HepG2 (cell line): ENCODE data around the gene CACNA1C. TPM values are rescaled to one million over a fixed set of nuclear protein-coding genes. Genes with fewer than 3 reads are reported as not detected.

Experiments used
- BCL3 ChIP-seq: sonication (generic); formaldehyde crosslinking; IDR thresholded peaks from 2 replicates; pipeline ENCODE4 v1.5.1; 2020; ENCODE audit warnings: mild to moderate bottlenecking, missing genetic modification reagents, moderate library complexity
- GLI4 ChIP-seq: sonication (generic); formaldehyde crosslinking; IDR thresholded peaks from 2 replicates; pipeline ENCODE4 v1.5.1; 2020; ENCODE audit warnings: missing genetic modification reagents, mild to moderate bottlenecking, moderate library complexity, borderline replicate concordance
- HOMEZ ChIP-seq: IDR thresholded peaks from 2 replicates; pipeline ENCODE4 v1.6.1; 2016; ENCODE audit warnings: low read depth
- NR1H2 ChIP-seq: sonication (generic); formaldehyde crosslinking; IDR thresholded peaks from 2 replicates; pipeline ENCODE4 v1.8.1; 2022; ENCODE audit warnings: low read depth, missing genetic modification reagents, borderline replicate concordance
- NR2F2 ChIP-seq: IDR thresholded peaks from 2 replicates; pipeline ENCODE4 v1.6.1; 2012; ENCODE audit warnings: low read depth, inconsistent platforms, borderline replicate concordance
- SALL2 ChIP-seq: sonication (generic); formaldehyde crosslinking; IDR thresholded peaks from 2 replicates; pipeline ENCODE4 v1.8.1; 2023; ENCODE audit warnings: mild to moderate bottlenecking, missing genetic modification reagents, inconsistent platforms
- SNAPC4 ChIP-seq: sonication (generic); formaldehyde crosslinking; IDR thresholded peaks from 2 replicates; pipeline ENCODE4 v1.4.0; 2020; ENCODE audit warnings: mild to moderate bottlenecking, missing genetic modification reagents
- ZBTB43 ChIP-seq: sonication (generic); formaldehyde crosslinking; conservative IDR thresholded peaks from 2 replicates; pipeline ENCODE4 v1.4.0; 2020; ENCODE audit warnings: missing genetic modification reagents
- ZNF33A ChIP-seq: sonication (generic); formaldehyde crosslinking; IDR thresholded peaks from 2 replicates; pipeline ENCODE4 v1.5.1; 2020; ENCODE audit warnings: missing genetic modification reagents, mild to moderate bottlenecking, moderate library complexity, borderline replicate concordance
- ZNF512B ChIP-seq: sonication (generic); formaldehyde crosslinking; IDR thresholded peaks from 2 replicates; pipeline ENCODE4 v1.5.1; 2020; ENCODE audit warnings: missing genetic modification reagents, mild to moderate bottlenecking, borderline replicate concordance
- ZNF513 ChIP-seq: sonication (generic); formaldehyde crosslinking; conservative IDR thresholded peaks from 2 replicates; pipeline ENCODE4 v1.5.0; 2020; ENCODE audit warnings: missing genetic modification reagents
- ZNF570 ChIP-seq: sonication (generic); formaldehyde crosslinking; IDR thresholded peaks from 2 replicates; pipeline ENCODE4 v1.4.0; 2020; ENCODE audit warnings: mild to moderate bottlenecking, missing genetic modification reagents, borderline replicate concordance
- ZNF782 ChIP-seq: sonication (generic); formaldehyde crosslinking; IDR thresholded peaks from 2 replicates; pipeline ENCODE4 v1.4.0; 2020; ENCODE audit warnings: missing genetic modification reagents, mild to moderate bottlenecking, borderline replicate concordance
- polyA plus RNA-seq, 8 experiments: library from polyadenylated mRNA; depleted of rRNA in 3 of 8; stranded (reverse) in 7 of 8; unstranded in 1 of 8; fragments of >200 nt; fragmentation: Illumina TruSeq in 4 of 8; extraction: Trizol in 4 of 8; gene quantifications; 2 replicates each; pipeline versions ENCODE4 v1.2.1 to v1.2.3, GENCODE V29; 2011 to 2016; ENCODE audit warnings: low read depth in 4 of 8, missing spikeins in 1 of 8, mixed read lengths in 1 of 8; ENCODE audit not compliant: insufficient read depth in 1 of 8
- total RNA-seq, 5 experiments: library from RNA; depleted of rRNA; stranded (reverse); fragments of >200 nt; fragmentation: Illumina TruSeq; extraction: Trizol; gene quantifications; 2 replicates each; pipeline ENCODE4 v1.2.3, GENCODE V29; 2016; ENCODE audit warnings: low read depth in 1 of 5

CACNA1C gene
- total and polyA plus RNA-seq, 2 of the 13 experiments (the other 11 are each of a cell fraction or from before 2014, with no cell fraction given), result not detected

GRCh38 chr12:2004113-2004929 lies 48.5 kb upstream of the CACNA1C start, which contains the start of gene DCP1B (continued):
- TF ChIP-seq SALL2 (CRISPR knock-in tag) (peak; percentile 94), ZNF513 (CRISPR knock-in tag) (no peak), ZNF782 (CRISPR knock-in tag) (peak; percentile 95), SNAPC4 (CRISPR knock-in tag) (peak; percentile 23; the same call in 1 of the 2 replicates), BCL3 (CRISPR knock-in tag) (peak; percentile 94), NR1H2 (CRISPR knock-in tag) (no peak), HOMEZ (CRISPR knock-in tag) (peak; percentile 69), ZNF570 (CRISPR knock-in tag) (no peak), NR2F2 (no peak), ZNF33A (CRISPR knock-in tag) (no peak), ZNF512B (CRISPR knock-in tag) (0 out of 2 replicates have a peak, but pooled peaks have one; percentile 53), ZBTB43 (CRISPR knock-in tag) (0 out of 2 replicates have a peak, but pooled peaks have one; percentile 29), GLI4 (CRISPR knock-in tag) (peak; percentile 86)
